HCT116 (cell line): ENCODE results near the gene MYO7B. TPM values are rescaled to one million over a fixed set of nuclear protein-coding genes. Genes with fewer than 3 reads are reported as not detected.

Experiments used
- ATAC-seq: fragments of 200-7000 bp; cut with Tn5 transposase; 2 replicates; pipeline ENCODE4 v1.9.1; 2020; ENCODE audit warnings: mild to moderate bottlenecking, moderate library complexity
- BruUV-seq: library from RNA; stranded (reverse); fragments of 400-500 nt; replicated peaks from 2 replicates; lab custom pipeline; 2021; lab: Mats Ljungman, UMichigan
- CTCF ChIA-PET: fragments of 300-600 bp; sonication (Branson Sonifier 250); formaldehyde crosslinking; loops from one replicate; lab custom pipeline; 2021; ENCODE audit warnings: antibody characterized with exemption; lab: Charles Lee
- POLR2A ChIA-PET: fragments of 300-600, 350-600 bp; sonication (Branson Sonifier 250); formaldehyde crosslinking; loops from one replicate; lab custom pipeline; 2021; ENCODE audit warnings: antibody characterized with exemption; lab: Charles Lee
- RAD21 ChIA-PET, 2 experiments: fragments of 300-600 bp; sonication (Branson Sonifier 250); formaldehyde crosslinking; loops; one replicate each; lab custom pipeline; 2023; ENCODE audit warnings: low total read pairs in 2 of 2; ENCODE audit not compliant: uncharacterized antibody in 2 of 2, unreplicated experiment in 2 of 2, low non-redundant PET in 1 of 2; lab: Charles Lee
- DNase-seq: peaks from one replicate; pipeline ENCODE4 v3.0.0-alpha.2; 2010; ENCODE audit warnings: low read depth, low spot score
- H2AFZ ChIP-seq: fragments of 200-600 bp; shearing (Covaris generic), sonication (generic); 2 replicates; pipeline ENCODE4 v1.6.1; 2017; ENCODE audit warnings: low read depth, mixed run types, mixed read lengths, antibody characterized with exemption, low read length; ENCODE audit not compliant: poor library complexity, severe bottlenecking
- H3K27ac ChIP-seq: 2 replicates; pipeline ENCODE4 v1.5.1; 2012; ENCODE audit warnings: low read depth, low read length
- H3K27me3 ChIP-seq: fragments of 200-600 bp; sonication (generic); 2 replicates; pipeline ENCODE4 v1.6.1; 2016; ENCODE audit warnings: mixed run types, low read length, mixed read lengths; ENCODE audit not compliant: insufficient read depth
- H3K36me3 ChIP-seq, 2 experiments: fragments of 200-500 bp in 1 of 2; fragments of 200-600 bp in 1 of 2; sonication (Bioruptor generic) in 1 of 2; sonication (generic) in 1 of 2; 2 replicates each; pipeline versions ENCODE4 v1.5.1 to v1.6.1; 2014 to 2016; ENCODE audit warnings: low read length in 2 of 2, inconsistent platforms in 1 of 2, mixed read lengths in 1 of 2, mixed run types in 1 of 2; ENCODE audit not compliant: insufficient read depth in 2 of 2, control insufficient read depth in 1 of 2
- H3K4me1 ChIP-seq, 2 experiments: fragments of 200-600 bp in 1 of 2; sonication (generic) in 1 of 2; 2 replicates each; pipeline versions ENCODE4 v1.5.1 to v1.6.1; 2012 to 2017; ENCODE audit warnings: low read length in 2 of 2, inconsistent platforms in 1 of 2, mild to moderate bottlenecking in 1 of 2, mixed read lengths in 1 of 2, mixed run types in 1 of 2, moderate library complexity in 1 of 2; ENCODE audit not compliant: insufficient read depth in 2 of 2, control insufficient read depth in 1 of 2
- H3K4me2 ChIP-seq: fragments of 200-600 bp; sonication (generic); 2 replicates; pipeline ENCODE4 v1.6.1; 2017; ENCODE audit warnings: mixed run types, low read length, mixed read lengths
- H3K4me3 ChIP-seq, 2 experiments: fragments of 200-600 bp in 1 of 2; sonication (generic) in 1 of 2; replicated peaks in 1 of 2; 2 replicates each; pipeline ENCODE4 v1.5.1; 2011 to 2016; ENCODE audit warnings: low read length in 2 of 2, control low read depth in 1 of 2, low read depth in 1 of 2, mild to moderate bottlenecking in 1 of 2, mixed read lengths in 1 of 2, mixed run types in 1 of 2
- H3K79me2 ChIP-seq: fragments of 200-600 bp; sonication (generic); 2 replicates; pipeline ENCODE4 v1.6.1; 2017; ENCODE audit warnings: mild to moderate bottlenecking, mixed run types, low read length, moderate library complexity, mixed read lengths; ENCODE audit not compliant: insufficient read depth
- H3K9ac ChIP-seq: fragments of 200-600 bp; sonication (generic); 2 replicates; pipeline ENCODE4 v1.6.1; 2016; ENCODE audit warnings: low read length, mixed read lengths
- H3K9me2 ChIP-seq: fragments of 200-600 bp; sonication (generic), shearing (Covaris generic); 2 replicates; pipeline ENCODE4 v1.6.1; 2017; ENCODE audit warnings: mixed run types, mild to moderate bottlenecking, moderate library complexity; ENCODE audit not compliant: insufficient read depth
- H3K9me3 ChIP-seq, 2 experiments: fragments of 200-500 bp in 1 of 2; fragments of 200-600 bp in 1 of 2; sonication (Bioruptor generic) in 1 of 2; sonication (generic) in 1 of 2; 2 replicates each; pipeline ENCODE4 v1.6.1; 2014 to 2017; ENCODE audit warnings: low read length in 2 of 2, mixed read lengths in 2 of 2, inconsistent platforms in 1 of 2, low read depth in 1 of 2, mild to moderate bottlenecking in 1 of 2, mixed run types in 1 of 2, moderate library complexity in 1 of 2; ENCODE audit not compliant: control insufficient read depth in 1 of 2, insufficient read depth in 1 of 2
- H4K20me1 ChIP-seq: fragments of 200-600 bp; sonication (generic), shearing (Covaris generic); 2 replicates; pipeline ENCODE4 v1.6.1; 2017; ENCODE audit warnings: mixed run types, mild to moderate bottlenecking, moderate library complexity; ENCODE audit not compliant: insufficient read depth
- CBX3 ChIP-seq: IDR thresholded peaks from 2 replicates; pipeline ENCODE4 v1.6.1; 2012; ENCODE audit warnings: low read depth
- EGR1 ChIP-seq: IDR thresholded peaks from 2 replicates; pipeline ENCODE4 v1.6.1; 2012; ENCODE audit warnings: low read depth
- ELF1 ChIP-seq: IDR thresholded peaks from 2 replicates; pipeline ENCODE4 v1.6.1; 2012; ENCODE audit warnings: low read depth, borderline replicate concordance
- EZH2 ChIP-seq: fragments of 200-600 bp; sonication (generic); IDR thresholded peaks from 2 replicates; pipeline ENCODE4 v1.6.1; 2017; ENCODE audit warnings: antibody characterized with exemption, mixed run types
- EZH2phosphoT487 ChIP-seq: fragments of 200-600 bp; IDR thresholded peaks from 2 replicates; pipeline ENCODE4 v1.6.1; 2018; ENCODE audit warnings: antibody characterized with exemption, borderline replicate concordance
- FOSL1 ChIP-seq: IDR thresholded peaks from 2 replicates; pipeline ENCODE4 v1.6.1; 2012; ENCODE audit warnings: low read depth
- POLR2AphosphoS5 ChIP-seq: IDR thresholded peaks from 2 replicates; pipeline ENCODE4 v1.6.1; 2011; ENCODE audit warnings: mild to moderate bottlenecking, low read depth, low read length, moderate library complexity
- RAD21 ChIP-seq: IDR thresholded peaks from 2 replicates; pipeline ENCODE4 v1.6.1; 2012; ENCODE audit warnings: low read depth, mild to moderate bottlenecking
- SP1 ChIP-seq: IDR thresholded peaks from 2 replicates; pipeline ENCODE4 v1.6.1; 2012; ENCODE audit warnings: low read depth
- SRF ChIP-seq: IDR thresholded peaks from 2 replicates; pipeline ENCODE4 v1.6.1; 2012; ENCODE audit warnings: low read depth
- TCF7L2 ChIP-seq: IDR thresholded peaks from 2 replicates; pipeline ENCODE4 v1.7.0; 2011; ENCODE audit warnings: borderline replicate concordance, inconsistent platforms; ENCODE audit not compliant: insufficient read depth, insufficient read length; ENCODE audit errors: extremely low read depth
- YY1 ChIP-seq: IDR thresholded peaks from 2 replicates; pipeline ENCODE4 v1.6.1; 2011; ENCODE audit warnings: low read length, low read depth, moderate library complexity, mild to moderate bottlenecking; ENCODE audit not compliant: insufficient replicate concordance; ENCODE audit errors: extremely low read depth
- ZFX ChIP-seq: fragments of 450-650 bp; IDR thresholded peaks from 2 replicates; pipeline ENCODE4 v1.6.1; 2017
- ZNF274 ChIP-seq: fragments of 200-500 bp; sonication (Bioruptor generic); IDR thresholded peaks from 2 replicates; pipeline ENCODE4 v1.6.1; 2014; ENCODE audit warnings: mild to moderate bottlenecking, low read depth, low read length, inconsistent platforms
- intact Hi-C: fragments of 100-400 bp; cut with micrococcal nuclease; formaldehyde crosslinking; loops from 2 replicates; pipeline ENCODE4 v1.10.0; 2022
- total RNA-seq: library from RNA; stranded (reverse); gene quantifications from one replicate; pipeline ENCODE4 v1.2.1, GENCODE V29; 2021; ENCODE audit not compliant: unreplicated experiment
- TF ChIP-seq, protein P1 (sequence below): IDR thresholded peaks from 2 replicates; pipeline ENCODE4 v1.6.1; 2012
- TF ChIP-seq, protein P2 (sequence below), 3 experiments: fragments of 200-600 bp in 1 of 3; sonication (generic) in 1 of 3; IDR thresholded peaks in 2 of 3; conservative IDR thresholded peaks in 1 of 3; 2 replicates each; pipeline ENCODE4 v1.5.1; 2012 to 2017; ENCODE audit warnings: low read depth in 2 of 3, low read length in 2 of 3, antibody characterized with exemption in 1 of 3, borderline replicate concordance in 1 of 3, control low read depth in 1 of 3, mild to moderate bottlenecking in 1 of 3, mixed read lengths in 1 of 3, mixed run types in 1 of 3, moderate library complexity in 1 of 3; ENCODE audit not compliant: insufficient read depth in 1 of 3
- TF ChIP-seq, protein P3 (sequence below): IDR thresholded peaks from 2 replicates; pipeline ENCODE4 v1.6.1; 2011; ENCODE audit warnings: mild to moderate bottlenecking, low read length, moderate library complexity; ENCODE audit not compliant: insufficient replicate concordance; ENCODE audit errors: extremely low read depth
- TF ChIP-seq, protein P4 (sequence below): IDR thresholded peaks from 2 replicates; pipeline ENCODE4 v1.6.1; 2012

Gene MYO7B
- total RNA-seq, 1 experiment from 2014 or later, result 0.07 TPM

DNA sequence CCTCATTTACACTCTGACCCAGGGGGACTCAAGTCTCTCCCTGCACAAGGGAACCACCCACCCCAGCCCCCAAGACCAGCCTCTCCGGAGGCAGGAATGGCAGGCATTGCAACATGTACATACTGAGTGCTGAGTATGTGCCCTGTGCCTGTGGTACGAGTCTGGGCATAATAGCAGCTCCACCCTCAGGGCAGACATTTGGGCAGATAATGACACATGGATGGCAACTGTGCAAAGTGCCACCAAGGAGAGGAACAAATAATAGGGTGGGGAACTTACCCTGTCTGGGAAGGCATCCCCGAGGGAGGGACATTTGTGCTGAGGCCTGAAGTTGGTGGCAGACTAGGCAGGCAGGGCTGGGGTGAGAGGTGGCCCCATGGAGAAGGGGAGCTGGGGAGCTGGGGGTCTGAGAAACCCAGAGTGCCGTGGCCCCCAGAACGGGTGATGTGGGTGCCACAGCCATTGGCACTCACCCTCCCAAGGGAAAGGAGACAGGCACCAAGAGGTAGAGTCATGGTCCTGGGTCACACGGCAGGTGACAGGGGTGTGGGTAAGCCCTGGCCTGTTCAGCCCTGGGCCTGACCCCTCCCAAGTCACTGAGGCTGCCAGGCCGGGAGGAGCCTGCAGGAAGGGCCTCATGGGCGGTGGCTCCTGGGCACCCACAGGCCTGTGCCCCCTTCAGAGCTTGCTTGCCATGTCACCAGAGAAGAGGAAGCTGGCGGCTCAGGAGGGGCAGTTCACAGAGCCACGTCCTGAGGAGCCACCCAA is 94.8 kb downstream of the MYO7B start:
- no peaks in the 10 kb centered on the region for H3K27me3 ChIP-seq

More for the DNA sequence above, 94.8 kb downstream of the MYO7B start:
- H3K9me3 ChIP-seq, result no peaks in the 10 kb centered on the region
- H3K36me3 ChIP-seq, result no peaks in the 10 kb centered on the region
- no peak overlapping the region for H3K9ac ChIP-seq
- BruUV-seq, result no TSS peak
- intact Hi-C loops, result no loop called here
- ATAC-seq (no peak), DNase-seq (no peak)
- no peaks in the 10 kb centered on the region for H3K79me2 ChIP-seq
- H3K27ac ChIP-seq, result no peak overlapping the region
- CTCF ChIA-PET, result no interaction called here
- no peaks in the 10 kb centered on the region for H3K4me1 ChIP-seq
- H3K4me2 ChIP-seq, result no peak overlapping the region
- RAD21 ChIA-PET, result no interaction called here
- no peak overlapping the region for H2AFZ ChIP-seq
- H4K20me1 ChIP-seq, result no peaks in the 10 kb centered on the region
- H3K9me2 ChIP-seq, result no peaks in the 10 kb centered on the region
- TF ChIP-seq EZH2phosphoT487 (no peak), EZH2 (no peak), FOSL1 (no peak), TCF7L2 (no peak), CBX3 (no peak), EGR1 (no peak), RAD21 (no peak), POLR2AphosphoS5 (no peak), ZFX (no peak), SRF (no peak), SP1 (no peak), YY1 (no peak), ZNF274 (no peak), ELF1 (no peak)
- TF ChIP-seq, protein P1, sequence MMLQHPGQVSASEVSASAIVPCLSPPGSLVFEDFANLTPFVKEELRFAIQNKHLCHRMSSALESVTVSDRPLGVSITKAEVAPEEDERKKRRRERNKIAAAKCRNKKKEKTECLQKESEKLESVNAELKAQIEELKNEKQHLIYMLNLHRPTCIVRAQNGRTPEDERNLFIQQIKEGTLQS, result no peak
- TF ChIP-seq, protein P2, sequence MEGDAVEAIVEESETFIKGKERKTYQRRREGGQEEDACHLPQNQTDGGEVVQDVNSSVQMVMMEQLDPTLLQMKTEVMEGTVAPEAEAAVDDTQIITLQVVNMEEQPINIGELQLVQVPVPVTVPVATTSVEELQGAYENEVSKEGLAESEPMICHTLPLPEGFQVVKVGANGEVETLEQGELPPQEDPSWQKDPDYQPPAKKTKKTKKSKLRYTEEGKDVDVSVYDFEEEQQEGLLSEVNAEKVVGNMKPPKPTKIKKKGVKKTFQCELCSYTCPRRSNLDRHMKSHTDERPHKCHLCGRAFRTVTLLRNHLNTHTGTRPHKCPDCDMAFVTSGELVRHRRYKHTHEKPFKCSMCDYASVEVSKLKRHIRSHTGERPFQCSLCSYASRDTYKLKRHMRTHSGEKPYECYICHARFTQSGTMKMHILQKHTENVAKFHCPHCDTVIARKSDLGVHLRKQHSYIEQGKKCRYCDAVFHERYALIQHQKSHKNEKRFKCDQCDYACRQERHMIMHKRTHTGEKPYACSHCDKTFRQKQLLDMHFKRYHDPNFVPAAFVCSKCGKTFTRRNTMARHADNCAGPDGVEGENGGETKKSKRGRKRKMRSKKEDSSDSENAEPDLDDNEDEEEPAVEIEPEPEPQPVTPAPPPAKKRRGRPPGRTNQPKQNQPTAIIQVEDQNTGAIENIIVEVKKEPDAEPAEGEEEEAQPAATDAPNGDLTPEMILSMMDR (IDR thresholded peaks at IDR 0.05 in 2 of 3, conservative IDR thresholded peaks at IDR 0.05 in 1 of 3; ENCODE audit: borderline replicate concordance in 1 of 3, insufficient read depth in 1 of 3, low read depth in 2 of 3, low read length in 2 of 3), result no peak
- TF ChIP-seq, protein P3, sequence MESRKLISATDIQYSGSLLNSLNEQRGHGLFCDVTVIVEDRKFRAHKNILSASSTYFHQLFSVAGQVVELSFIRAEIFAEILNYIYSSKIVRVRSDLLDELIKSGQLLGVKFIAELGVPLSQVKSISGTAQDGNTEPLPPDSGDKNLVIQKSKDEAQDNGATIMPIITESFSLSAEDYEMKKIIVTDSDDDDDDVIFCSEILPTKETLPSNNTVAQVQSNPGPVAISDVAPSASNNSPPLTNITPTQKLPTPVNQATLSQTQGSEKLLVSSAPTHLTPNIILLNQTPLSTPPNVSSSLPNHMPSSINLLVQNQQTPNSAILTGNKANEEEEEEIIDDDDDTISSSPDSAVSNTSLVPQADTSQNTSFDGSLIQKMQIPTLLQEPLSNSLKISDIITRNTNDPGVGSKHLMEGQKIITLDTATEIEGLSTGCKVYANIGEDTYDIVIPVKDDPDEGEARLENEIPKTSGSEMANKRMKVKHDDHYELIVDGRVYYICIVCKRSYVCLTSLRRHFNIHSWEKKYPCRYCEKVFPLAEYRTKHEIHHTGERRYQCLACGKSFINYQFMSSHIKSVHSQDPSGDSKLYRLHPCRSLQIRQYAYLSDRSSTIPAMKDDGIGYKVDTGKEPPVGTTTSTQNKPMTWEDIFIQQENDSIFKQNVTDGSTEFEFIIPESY, result no peak
- TF ChIP-seq, protein P4, sequence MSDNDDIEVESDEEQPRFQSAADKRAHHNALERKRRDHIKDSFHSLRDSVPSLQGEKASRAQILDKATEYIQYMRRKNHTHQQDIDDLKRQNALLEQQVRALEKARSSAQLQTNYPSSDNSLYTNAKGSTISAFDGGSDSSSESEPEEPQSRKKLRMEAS, result no peak
- POLR2A ChIA-PET, result no interaction called here
- H3K4me3 ChIP-seq, result no peak overlapping the region
